ENCODE results near the gene CRYBA2.

The CRYBA2 gene

DNA sequence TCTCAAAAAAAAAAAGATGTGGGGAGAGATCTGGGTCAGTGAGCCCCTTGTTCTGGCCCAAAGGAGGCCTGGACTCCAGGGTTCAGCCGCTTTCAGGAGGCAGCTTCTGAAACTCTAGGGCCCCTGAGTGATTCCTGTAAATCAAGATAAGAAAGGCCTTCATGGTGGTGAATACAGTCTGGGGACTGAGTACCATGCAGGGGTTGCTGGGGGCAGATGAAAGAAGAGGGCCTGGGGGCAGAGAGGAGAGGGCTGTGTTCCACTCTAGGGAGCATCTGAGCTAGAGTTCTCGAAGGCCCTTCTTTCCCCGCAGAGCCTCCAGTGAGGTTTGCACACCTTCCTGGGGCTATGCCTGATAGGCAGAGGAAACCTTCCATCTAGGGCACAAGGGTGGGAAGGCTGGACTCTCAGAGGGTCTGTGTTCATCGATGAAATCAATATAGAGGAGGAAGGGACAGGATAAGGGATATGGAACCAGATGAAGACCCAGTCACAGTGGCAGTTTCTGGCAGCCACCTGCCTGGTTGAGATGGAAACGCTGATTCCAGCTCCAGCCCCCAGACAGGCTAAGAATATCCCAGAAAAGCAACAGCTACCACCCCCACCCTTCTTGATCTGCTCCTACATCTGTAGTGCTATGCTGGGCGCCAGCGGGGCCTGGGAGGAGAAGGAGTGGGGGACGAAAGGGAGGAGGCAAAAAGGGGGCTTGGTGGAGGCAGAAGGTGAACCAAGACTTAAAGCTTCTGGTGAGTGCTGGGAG is 38.5 kb downstream of the CRYBA2 start:
- TF ChIP-seq, protein P1, sequence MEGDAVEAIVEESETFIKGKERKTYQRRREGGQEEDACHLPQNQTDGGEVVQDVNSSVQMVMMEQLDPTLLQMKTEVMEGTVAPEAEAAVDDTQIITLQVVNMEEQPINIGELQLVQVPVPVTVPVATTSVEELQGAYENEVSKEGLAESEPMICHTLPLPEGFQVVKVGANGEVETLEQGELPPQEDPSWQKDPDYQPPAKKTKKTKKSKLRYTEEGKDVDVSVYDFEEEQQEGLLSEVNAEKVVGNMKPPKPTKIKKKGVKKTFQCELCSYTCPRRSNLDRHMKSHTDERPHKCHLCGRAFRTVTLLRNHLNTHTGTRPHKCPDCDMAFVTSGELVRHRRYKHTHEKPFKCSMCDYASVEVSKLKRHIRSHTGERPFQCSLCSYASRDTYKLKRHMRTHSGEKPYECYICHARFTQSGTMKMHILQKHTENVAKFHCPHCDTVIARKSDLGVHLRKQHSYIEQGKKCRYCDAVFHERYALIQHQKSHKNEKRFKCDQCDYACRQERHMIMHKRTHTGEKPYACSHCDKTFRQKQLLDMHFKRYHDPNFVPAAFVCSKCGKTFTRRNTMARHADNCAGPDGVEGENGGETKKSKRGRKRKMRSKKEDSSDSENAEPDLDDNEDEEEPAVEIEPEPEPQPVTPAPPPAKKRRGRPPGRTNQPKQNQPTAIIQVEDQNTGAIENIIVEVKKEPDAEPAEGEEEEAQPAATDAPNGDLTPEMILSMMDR (conservative IDR thresholded peaks at IDR 0.05; ENCODE audit: low read length) = no peak
- H3K4me3 ChIP-seq (ENCODE audit: low read length) = no peak overlapping the region
- DNase-seq (ENCODE audit: low read depth) = no peak

DNA sequence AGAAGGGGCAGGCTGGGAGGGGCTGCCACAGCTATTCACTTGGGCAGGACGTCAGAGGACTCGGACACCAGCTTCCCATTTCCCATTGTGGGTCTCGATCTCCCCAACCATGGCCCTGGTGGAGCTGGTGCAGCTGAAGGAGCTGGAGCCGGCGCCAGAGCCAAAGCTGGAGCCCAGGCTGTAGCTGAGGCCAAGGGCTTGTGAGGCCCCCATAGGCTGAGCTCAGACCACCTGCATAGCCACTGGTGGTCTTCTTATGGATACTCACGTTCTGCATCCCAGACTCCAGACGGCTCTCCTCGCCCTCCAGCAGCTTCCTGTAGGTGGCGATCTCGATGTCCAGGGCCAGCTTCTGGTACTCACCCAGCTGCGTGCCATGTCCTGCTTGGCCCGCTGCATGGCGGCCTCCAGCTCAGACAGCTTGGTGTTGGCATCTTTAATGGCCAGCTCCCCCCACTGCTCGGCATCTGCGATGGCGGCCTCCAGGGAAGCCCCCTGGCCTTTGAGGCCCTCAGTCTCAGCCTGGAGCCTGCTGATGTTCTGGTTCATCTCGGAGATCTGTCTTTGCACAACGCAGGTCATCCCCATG is 39.8 kb downstream of the CRYBA2 start:
- no peak for DNase-seq (ENCODE audit: low read depth)
- H3K4me3 ChIP-seq (ENCODE audit: low read length) = no peak overlapping the region
- TF ChIP-seq, protein P1 (conservative IDR thresholded peaks at IDR 0.05; ENCODE audit: low read length) = no peak

DNA sequence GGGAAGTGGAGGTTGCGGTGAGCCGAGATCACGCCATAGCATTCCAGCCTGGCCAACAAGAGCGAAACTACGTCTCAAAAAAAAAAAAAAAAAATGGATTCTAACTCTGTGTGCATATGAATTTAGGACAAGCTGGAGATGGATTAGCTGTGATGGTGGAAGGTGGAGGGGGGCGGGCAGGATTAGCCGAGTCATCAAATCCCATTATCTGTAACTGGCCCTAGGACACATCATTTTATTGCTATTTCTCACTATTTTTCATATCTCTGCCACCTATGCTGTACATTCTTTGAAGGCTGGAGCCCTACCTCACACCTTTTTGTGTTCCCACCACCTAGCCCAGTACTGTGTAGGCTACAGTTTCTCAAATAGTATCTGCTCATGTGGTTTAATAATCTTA is 41.1 kb downstream of the CRYBA2 start:
- TF ChIP-seq, protein P1 (conservative IDR thresholded peaks at IDR 0.05; ENCODE audit: low read length) = no peak
- no peak for DNase-seq (ENCODE audit: low read depth)
- H3K4me3 ChIP-seq (ENCODE audit: low read length) = no peak overlapping the region

DNA sequence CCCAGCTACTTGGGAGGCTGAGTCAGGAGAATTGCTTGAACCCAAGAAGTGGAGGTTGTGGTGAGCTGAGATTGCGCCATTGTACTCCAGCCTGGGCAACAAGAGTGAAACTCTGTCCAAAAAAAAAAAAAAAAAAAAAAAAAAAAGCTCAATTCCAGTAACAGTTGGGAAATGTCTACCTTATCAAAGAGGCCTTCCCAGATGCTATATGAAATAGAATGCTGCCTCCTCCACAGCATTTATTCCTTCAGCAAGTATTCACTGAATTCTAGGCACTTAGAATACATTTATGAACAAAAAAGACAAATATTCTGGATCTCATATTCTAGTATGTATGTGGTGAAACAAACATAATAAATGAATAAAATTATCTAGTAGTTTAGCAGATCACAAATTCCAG is 46.6 kb downstream of the CRYBA2 start:
- DNase-seq (ENCODE audit: low read depth) = no peak
- TF ChIP-seq, protein P1 (conservative IDR thresholded peaks at IDR 0.05; ENCODE audit: low read length) = no peak
- H3K4me3 ChIP-seq (ENCODE audit: low read length) = no peak overlapping the region

DNA sequence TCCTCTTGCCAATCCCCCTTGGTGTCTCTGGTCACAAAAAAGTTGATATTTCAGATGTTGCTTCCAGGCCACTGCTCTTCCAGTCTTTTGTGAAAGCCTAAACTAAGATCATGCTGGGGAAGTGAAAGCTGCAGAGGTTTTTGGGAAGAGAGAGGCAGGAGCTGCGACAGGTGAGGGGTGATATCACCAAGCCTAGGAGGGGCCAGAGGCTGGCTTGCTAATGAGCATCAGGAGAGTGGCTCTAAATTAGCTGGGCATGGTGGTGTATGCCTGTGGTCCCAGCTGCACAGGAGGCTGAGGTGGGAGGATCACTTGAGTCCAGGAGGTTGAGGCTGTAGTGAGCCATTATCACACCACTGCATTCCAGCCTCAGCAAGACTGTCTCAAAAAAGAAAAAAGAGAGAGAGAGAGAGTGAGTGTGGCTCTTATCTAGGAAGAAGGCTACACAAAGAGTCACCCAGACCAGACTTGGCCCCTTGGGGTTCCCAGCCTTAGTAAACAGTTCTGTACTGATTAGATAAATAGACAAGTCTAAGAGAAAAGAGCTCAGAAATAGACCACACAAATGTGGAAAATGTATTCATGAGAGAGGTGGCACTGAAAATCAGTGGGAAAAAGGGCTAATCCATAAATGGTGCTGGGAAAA is 48.3 kb downstream of the CRYBA2 start:
- TF ChIP-seq, protein P1 (conservative IDR thresholded peaks at IDR 0.05; ENCODE audit: low read length) = no peak
- no peak for DNase-seq (ENCODE audit: low read depth)
- H3K4me3 ChIP-seq (ENCODE audit: low read length) = no peak overlapping the region
